Pons (tissue), 1 donor: ENCODE results near the gene PRKCD.

ENCODE experiments used
- DNase-seq: peaks from one replicate; pipeline ENCODE4 v3.0.0-alpha.2; 2016; ENCODE audit warnings: low spot score

Gene PRKCD

GRCh38 chr3:53190659-53191058 is 29.6 kb downstream of the PRKCD start:
- DNase-seq: no peak

- no peak for DNase-seq
Observed at GRCh38 chr3:53191836-53192480, 30.9 kb downstream of the PRKCD start.

GRCh38 chr3:53192608-53193007 is 31.6 kb downstream of the PRKCD start:
- no peak for DNase-seq

- DNase-seq: no peak
Observed at GRCh38 chr3:53193466-53194209, 32.6 kb downstream of the PRKCD start.

- DNase-seq: no peak
Observed at GRCh38 chr3:53194210-53195065, 33.4 kb downstream of the PRKCD start.

GRCh38 chr3:53195066-53195450 is 34.0 kb downstream of the PRKCD start:
- no peak for DNase-seq

- no peak for DNase-seq
Observed at GRCh38 chr3:53195602-53196574, 34.9 kb downstream of the PRKCD start.

- DNase-seq: peak; percentile 45
Observed at GRCh38 chr3:53196575-53197407, 35.8 kb downstream of the PRKCD start.

GRCh38 chr3:53198256-53198977 is 37.4 kb downstream of the PRKCD start:
- DNase-seq: no peak

GRCh38 chr3:53198996-53199395 is 38.0 kb downstream of the PRKCD start:
- DNase-seq: no peak

- no peak for DNase-seq
Observed at GRCh38 chr3:53199834-53200233, 38.8 kb downstream of the PRKCD start.

GRCh38 chr3:53200501-53201498 is 39.8 kb downstream of the PRKCD start:
- DNase-seq: no peak

- no peak for DNase-seq
Observed at GRCh38 chr3:53202331-53203015, 41.5 kb downstream of the PRKCD start.

GRCh38 chr3:53211706-53212702 is 51.0 kb downstream of the PRKCD start:
- DNase-seq: peak; percentile 55

GRCh38 chr3:53213276-53213675 is 52.3 kb downstream of the PRKCD start:
- DNase-seq: no peak

- DNase-seq: no peak
Observed at GRCh38 chr3:53215816-53216215, 54.8 kb downstream of the PRKCD start.

GRCh38 chr3:53216723-53217122 is 55.7 kb downstream of the PRKCD start:
- no peak for DNase-seq
